KMS-11 (cell line): ENCODE results near the gene ADAMTS17.

Source experiments
- H2AFZ ChIP-seq: fragments of 200-600 bp; sonication (generic); 2 replicates; pipeline ENCODE4 v1.6.1; 2016; ENCODE audit warnings: antibody characterized with exemption, mixed run types, low read depth
- H3K27ac ChIP-seq: fragments of 200-600 bp; sonication (generic); 2 replicates; pipeline ENCODE4 v1.6.1; 2016; ENCODE audit warnings: mild to moderate bottlenecking, mixed run types
- H3K27me3 ChIP-seq: fragments of 200-600 bp; sonication (generic); 2 replicates; pipeline ENCODE4 v1.6.1; 2017; ENCODE audit warnings: mild to moderate bottlenecking, low read depth, mixed run types, moderate library complexity; ENCODE audit not compliant: insufficient read depth
- H3K36me3 ChIP-seq: fragments of 200-600 bp; sonication (generic); 2 replicates; pipeline ENCODE4 v1.6.1; 2017; ENCODE audit warnings: mild to moderate bottlenecking, mixed run types; ENCODE audit not compliant: insufficient read depth
- H3K4me1 ChIP-seq: fragments of 200-600 bp; sonication (generic); 2 replicates; pipeline ENCODE4 v1.6.1; 2016; ENCODE audit warnings: mild to moderate bottlenecking, low read depth, mixed run types; ENCODE audit not compliant: poor library complexity, severe bottlenecking
- H3K4me2 ChIP-seq: fragments of 200-600 bp; sonication (generic); 2 replicates; pipeline ENCODE4 v1.7.0; 2016; ENCODE audit warnings: mild to moderate bottlenecking, mixed run types
- H3K4me3 ChIP-seq: fragments of 200-600 bp; sonication (generic); IDR thresholded peaks from 2 replicates; pipeline ENCODE4 v1.6.1; 2017; ENCODE audit warnings: low read depth, low read length, mixed read lengths; ENCODE audit not compliant: insufficient read depth
- H3K79me2 ChIP-seq: fragments of 200-600 bp; sonication (generic); 2 replicates; pipeline ENCODE4 v1.6.1; 2016; ENCODE audit warnings: low read depth, mixed run types; ENCODE audit not compliant: insufficient read depth
- H3K9ac ChIP-seq: fragments of 200-600 bp; sonication (generic); 2 replicates; pipeline ENCODE4 v1.6.1; 2016; ENCODE audit warnings: mild to moderate bottlenecking, mixed run types
- H4K20me1 ChIP-seq: fragments of 200-600 bp; sonication (generic); 2 replicates; pipeline ENCODE4 v1.6.1; 2016; ENCODE audit warnings: mild to moderate bottlenecking, mixed run types; ENCODE audit not compliant: insufficient read depth
- TF ChIP-seq, protein P1 (sequence below): fragments of 200-600 bp; sonication (generic); conservative IDR thresholded peaks from 2 replicates; pipeline ENCODE4 v1.6.1; 2017; ENCODE audit warnings: low read depth, mild to moderate bottlenecking, antibody characterized with exemption, low read length, moderate library complexity, mixed read lengths

The ADAMTS17 gene

GRCh38 chr15:100183921-100184495 is 157.8 kb downstream of the ADAMTS17 start:
- H3K36me3 ChIP-seq: no peaks in the 10 kb centered on the region
- H3K9ac ChIP-seq: no peak overlapping the region
- H3K4me2 ChIP-seq: no peak overlapping the region
- H3K4me1 ChIP-seq: no peaks in the 10 kb centered on the region
- TF ChIP-seq, protein P1, sequence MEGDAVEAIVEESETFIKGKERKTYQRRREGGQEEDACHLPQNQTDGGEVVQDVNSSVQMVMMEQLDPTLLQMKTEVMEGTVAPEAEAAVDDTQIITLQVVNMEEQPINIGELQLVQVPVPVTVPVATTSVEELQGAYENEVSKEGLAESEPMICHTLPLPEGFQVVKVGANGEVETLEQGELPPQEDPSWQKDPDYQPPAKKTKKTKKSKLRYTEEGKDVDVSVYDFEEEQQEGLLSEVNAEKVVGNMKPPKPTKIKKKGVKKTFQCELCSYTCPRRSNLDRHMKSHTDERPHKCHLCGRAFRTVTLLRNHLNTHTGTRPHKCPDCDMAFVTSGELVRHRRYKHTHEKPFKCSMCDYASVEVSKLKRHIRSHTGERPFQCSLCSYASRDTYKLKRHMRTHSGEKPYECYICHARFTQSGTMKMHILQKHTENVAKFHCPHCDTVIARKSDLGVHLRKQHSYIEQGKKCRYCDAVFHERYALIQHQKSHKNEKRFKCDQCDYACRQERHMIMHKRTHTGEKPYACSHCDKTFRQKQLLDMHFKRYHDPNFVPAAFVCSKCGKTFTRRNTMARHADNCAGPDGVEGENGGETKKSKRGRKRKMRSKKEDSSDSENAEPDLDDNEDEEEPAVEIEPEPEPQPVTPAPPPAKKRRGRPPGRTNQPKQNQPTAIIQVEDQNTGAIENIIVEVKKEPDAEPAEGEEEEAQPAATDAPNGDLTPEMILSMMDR: no peak
- H2AFZ ChIP-seq: no peak overlapping the region
- no peaks in the 10 kb centered on the region for H3K27me3 ChIP-seq
- no peak overlapping the region for H3K4me3 ChIP-seq
- H4K20me1 ChIP-seq: no peaks in the 10 kb centered on the region
- no peak overlapping the region for H3K27ac ChIP-seq
- H3K79me2 ChIP-seq: no peaks in the 10 kb centered on the region

DNA sequence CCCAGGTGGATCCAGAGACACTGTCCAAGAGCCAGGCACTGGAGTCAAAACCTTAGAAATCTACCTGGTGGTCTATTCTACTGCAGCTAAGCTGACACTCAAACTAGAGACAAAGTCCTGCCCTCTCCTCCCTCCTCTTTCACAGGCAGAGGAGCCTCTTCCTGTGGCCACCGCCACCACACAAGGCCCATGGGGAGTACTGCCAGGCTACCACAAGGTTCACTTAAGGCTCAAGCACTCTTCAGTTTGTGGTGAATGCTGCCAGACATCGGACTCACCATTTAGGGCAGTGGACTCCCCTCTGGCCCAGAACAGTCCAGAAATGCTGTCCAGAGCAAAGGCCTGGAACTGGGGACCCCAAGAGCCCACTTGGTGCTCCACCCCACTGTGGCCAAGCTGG is 160.9 kb downstream of the ADAMTS17 start:
- TF ChIP-seq, protein P1: no peak
- H3K27me3 ChIP-seq: no peaks in the 10 kb centered on the region
- H4K20me1 ChIP-seq: no peaks in the 10 kb centered on the region
- H3K36me3 ChIP-seq: no peaks in the 10 kb centered on the region
- no peak overlapping the region for H2AFZ ChIP-seq
- no peak overlapping the region for H3K9ac ChIP-seq
- H3K4me1 ChIP-seq: no peaks in the 10 kb centered on the region
- no peak overlapping the region for H3K4me2 ChIP-seq
- H3K4me3 ChIP-seq: no peak overlapping the region
- no peaks in the 10 kb centered on the region for H3K79me2 ChIP-seq
- no peak overlapping the region for H3K27ac ChIP-seq

DNA sequence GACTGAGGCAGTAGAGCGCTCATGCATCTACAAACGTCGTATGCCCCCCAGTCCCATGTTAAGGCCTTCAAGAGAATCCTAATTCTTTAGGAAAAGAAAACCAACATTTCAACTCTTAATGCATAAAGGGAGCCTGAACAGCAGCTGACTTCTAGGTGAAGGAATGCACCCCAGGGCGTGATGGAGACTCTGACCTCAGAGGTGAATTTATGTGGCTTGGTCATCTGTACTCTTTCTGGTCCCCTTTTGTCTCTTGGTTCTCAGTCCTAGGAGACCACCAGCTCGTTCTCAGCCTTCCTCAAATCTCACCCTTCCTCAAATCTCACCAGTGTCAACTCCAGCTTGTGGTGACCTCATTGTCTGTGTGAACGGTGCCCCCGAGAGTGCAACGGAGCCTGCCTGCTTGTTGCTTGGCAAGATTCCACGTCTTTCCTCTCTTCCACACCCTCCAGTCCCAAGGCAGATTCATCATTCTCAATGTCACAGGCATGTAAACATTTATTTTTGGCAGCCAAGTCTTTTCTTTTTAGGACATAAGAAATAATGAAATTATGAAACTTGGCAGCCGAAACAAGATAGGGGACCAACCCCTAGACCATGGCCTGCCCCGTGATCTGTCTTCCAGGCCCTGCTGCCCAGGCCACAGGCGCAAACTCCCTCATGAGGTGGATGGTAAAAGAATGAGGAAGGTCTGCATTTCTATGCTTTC is 166.2 kb downstream of the ADAMTS17 start:
- H3K27ac ChIP-seq: no peak overlapping the region
- TF ChIP-seq, protein P1: no peak
- no peaks in the 10 kb centered on the region for H3K36me3 ChIP-seq
- H4K20me1 ChIP-seq: peaks cover 5% of the 10 kb centered on the region; the same call in 1 of the 2 replicates
- H3K27me3 ChIP-seq: peaks cover 14% of the 10 kb centered on the region; the same call in 1 of the 2 replicates
- H3K79me2 ChIP-seq: no peaks in the 10 kb centered on the region
- H3K4me1 ChIP-seq: peaks cover 9% of the 10 kb centered on the region
- H2AFZ ChIP-seq: no peak overlapping the region
- no peak overlapping the region for H3K9ac ChIP-seq
- H3K4me2 ChIP-seq: no peak overlapping the region
- no peak overlapping the region for H3K4me3 ChIP-seq

DNA sequence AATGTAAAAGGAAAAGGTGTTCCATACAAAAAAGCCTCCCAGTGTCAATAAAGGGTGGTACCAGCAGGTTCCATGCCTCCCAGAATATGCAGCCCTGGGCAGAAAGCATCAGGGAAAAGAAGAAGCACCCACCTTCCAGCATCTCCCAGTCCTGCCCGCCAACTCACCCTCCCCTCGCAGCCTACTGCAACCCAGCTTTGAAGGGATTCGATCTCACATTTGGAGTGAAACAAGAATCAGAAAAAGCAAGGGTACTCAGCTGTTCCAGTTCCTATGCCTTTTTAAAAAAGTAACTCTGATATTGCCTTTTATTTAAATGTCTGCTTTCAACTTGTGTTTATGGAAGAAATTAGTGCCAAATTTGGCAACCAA is 166.9 kb downstream of the ADAMTS17 start:
- Histone ChIP-seq H3K27ac (no peak overlapping the region), H3K4me3 (no peak overlapping the region), H3K4me1 (peaks cover 12% of the 10 kb centered on the region), H3K9ac (no peak overlapping the region), H3K27me3 (peaks cover 14% of the 10 kb centered on the region; the same call in 1 of the 2 replicates), H3K79me2 (no peaks in the 10 kb centered on the region), H3K36me3 (no peaks in the 10 kb centered on the region), H2AFZ (no peak overlapping the region), H4K20me1 (peaks cover 6% of the 10 kb centered on the region; the same call in 1 of the 2 replicates), H3K4me2 (no peak overlapping the region)
- TF ChIP-seq, protein P1: no peak
